Ishikawa (cell line): ENCODE measurements around the gene PDE4B.

Experiments
- CEBPB ChIP-seq: IDR thresholded peaks from 2 replicates; pipeline ENCODE4 v1.6.1; 2012
- CREB1 ChIP-seq: IDR thresholded peaks from 2 replicates; pipeline ENCODE4 v1.6.1; 2012; ENCODE audit warnings: low read depth
- FOXM1 ChIP-seq: IDR thresholded peaks from 2 replicates; pipeline ENCODE4 v1.6.1; 2012; ENCODE audit warnings: low read depth, borderline replicate concordance
- MAX ChIP-seq: IDR thresholded peaks from 2 replicates; pipeline ENCODE4 v1.6.1; 2012
- REST ChIP-seq: IDR thresholded peaks from 2 replicates; pipeline ENCODE4 v1.6.1; 2012; ENCODE audit warnings: low read depth, mild to moderate bottlenecking
- TAF1 ChIP-seq: IDR thresholded peaks from 2 replicates; pipeline ENCODE4 v1.6.1; 2012; ENCODE audit warnings: low read depth, mild to moderate bottlenecking
- TCF12 ChIP-seq: IDR thresholded peaks from 2 replicates; pipeline ENCODE4 v1.6.1; 2012; ENCODE audit warnings: low read depth

GRCh38 chr1:66175098-66175497, 382.4 kb downstream of the PDE4B start:
- TF ChIP-seq TAF1 (no peak), MAX (no peak), TCF12 (no peak), CREB1 (no peak), CEBPB (no peak), FOXM1 (no peak), REST (no peak)
